ENCODE data around the gene TCEAL6.
"Not testable (repeated sequence)": the region's sequence is repeated elsewhere in the genome, so short reads cannot be mapped to it uniquely, and the experiment has no call there.

The TCEAL6 gene

DNA sequence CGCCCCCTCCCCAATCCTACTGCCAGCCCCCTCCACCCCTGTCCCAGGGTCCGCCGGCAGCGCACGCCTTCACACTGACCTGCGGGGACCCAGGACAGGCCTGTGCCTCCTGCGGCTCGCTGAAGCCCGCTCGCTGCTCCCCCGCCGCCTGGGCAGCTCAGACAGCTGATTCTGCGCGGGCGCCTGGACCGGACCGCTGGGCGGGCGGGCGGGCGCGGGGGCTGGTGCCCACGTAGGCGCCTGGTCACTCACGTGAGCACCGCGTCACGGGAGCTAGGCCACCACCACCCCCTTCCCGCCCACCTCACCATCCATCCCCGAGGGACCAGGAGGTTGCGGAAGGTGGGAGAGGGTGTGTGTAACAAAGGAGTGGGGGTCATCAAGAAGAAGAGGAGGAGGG is at the start of gene TCEAL6:
TCEAL6 (minus strand) TSS at position 208 of the 400 bp plus-strand sequence.
- DNase-seq (ENCODE audit: low read depth), result not testable (repeated sequence)

DNA sequence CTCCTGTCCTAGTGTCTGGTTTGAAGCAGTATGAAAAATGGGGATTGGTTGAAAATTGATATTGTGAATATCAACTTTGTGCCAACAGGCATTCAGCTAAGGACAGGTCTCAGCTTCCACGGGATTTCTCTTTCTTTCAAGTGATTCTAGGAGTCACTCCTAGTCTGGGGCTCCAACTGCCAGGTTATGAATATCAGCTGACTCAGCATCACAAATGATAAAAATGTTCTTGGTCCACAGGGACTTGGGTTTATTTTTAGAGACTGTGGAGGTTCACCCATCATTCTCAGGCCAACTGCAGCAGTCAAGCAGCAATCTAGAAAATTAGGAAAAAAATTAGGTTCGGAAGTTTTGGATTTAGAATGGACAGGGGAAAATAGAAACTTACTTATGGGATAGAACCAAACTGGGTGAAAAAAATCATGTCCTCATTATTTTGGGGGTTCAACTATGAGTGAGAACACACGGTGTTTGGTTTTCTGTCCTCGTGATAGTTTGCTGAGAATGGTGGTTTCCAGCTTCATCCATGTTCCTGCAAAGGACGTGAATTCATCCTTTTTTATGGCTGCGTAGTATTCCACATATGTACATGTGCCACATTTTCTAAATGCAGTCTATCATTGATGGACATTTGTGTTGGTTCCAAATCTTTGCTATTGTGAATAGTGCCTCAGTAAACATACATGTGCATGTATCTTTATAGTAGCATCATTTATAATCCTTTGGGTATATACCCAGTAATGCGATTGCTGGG is 43.9 kb upstream of the TCEAL6 start:
- no peak for DNase-seq (ENCODE audit: low read depth)

DNA sequence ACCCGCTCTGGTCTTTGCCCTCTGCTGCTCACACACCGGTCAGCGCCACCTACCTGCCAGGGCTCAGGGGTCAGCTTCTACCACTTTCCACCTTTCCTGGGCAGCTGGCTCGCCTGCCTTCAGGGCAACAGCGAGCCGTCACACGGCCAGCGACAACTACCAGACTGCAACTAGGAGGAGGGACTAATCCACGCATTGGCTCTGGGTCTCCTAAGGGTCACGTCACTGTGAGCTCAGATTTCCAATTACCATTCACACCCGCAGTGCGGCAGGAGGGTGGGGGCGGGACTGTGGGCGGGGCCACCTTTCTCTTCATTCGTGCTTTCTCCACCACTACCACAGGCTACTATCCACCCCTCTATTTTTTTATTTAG is 13.5 kb upstream of the TCEAL6 start, which contains the start of gene BEX5:
BEX5 (minus strand) TSS at position 172 of the 374 bp plus-strand sequence. CDS start 1,712 bp downstream, outside the sequence.
- DNase-seq (ENCODE audit: low read depth), result no peak

DNA sequence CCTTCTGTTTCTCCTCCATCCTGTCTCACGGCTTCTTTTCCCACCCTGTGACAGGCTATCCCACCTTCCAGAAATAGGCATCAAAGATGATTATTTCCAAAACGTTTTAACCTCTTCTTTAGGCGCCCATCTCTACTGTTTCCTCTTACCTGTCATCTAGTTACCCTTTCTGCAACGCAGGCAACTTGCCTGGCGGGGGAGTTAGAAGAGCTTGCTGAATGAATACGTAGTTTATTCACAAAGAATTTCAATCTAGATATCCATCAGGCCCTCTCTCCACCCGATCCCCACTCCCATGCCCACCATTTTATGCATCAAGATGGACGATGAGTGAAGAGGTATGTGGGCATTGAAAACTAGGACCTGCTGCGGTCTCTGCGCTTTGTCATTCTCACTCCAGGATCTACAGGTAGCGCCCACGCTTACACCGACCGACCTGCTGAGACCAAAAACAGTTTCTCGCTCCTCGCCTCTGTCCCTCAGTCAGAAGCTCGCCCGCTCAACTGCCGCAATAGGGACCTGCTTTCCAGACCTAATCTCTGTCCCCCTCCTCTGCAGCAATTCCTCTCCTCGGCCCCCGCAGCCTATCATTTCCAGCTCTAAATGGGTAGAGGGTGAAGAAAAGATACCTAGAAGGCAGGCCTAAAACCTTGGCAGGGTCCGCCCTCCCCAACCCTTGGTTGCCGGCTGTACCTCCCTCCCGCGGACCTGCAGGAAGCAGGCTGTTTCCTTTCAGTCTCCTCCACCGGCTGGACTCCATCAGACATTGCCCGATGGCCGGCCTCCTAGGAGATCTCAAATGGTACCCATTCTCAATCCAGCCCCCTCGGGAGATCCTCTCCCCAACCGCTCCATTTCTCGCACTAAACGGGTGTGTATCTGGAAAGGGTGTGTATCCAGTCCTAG is 12.9 kb upstream of the TCEAL6 start:
- DNase-seq (ENCODE audit: low read depth), result no peak

DNA sequence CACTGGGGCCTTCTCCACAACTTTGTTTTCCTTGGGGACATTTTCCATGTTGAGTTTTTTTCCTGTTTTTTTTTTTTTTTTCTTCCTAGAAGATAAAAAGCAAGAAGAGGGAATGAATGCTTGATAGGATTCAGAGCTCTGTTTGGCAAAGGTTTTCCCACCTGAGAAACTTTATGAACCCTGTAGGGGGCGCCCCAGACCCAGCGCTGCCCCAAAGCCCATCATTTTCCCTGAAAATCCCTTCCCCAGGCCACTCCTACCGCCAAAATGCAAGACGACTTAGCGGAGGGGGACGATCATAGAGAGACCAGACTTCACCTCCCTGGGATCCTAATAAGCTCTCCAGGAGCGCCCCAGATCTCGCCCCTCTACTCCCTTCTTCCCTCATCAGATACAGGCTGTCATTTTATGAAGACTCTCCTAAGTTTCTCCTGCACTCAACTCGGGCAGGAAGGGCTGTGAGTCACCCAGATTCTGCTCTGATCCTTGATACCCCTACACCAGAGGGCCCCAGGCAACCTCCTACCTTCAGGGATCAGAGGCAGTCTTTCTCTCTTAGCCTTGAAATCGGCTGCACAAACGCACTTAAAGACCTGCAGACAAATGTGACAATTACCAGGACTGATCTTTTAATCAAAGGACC is 12.1 kb upstream of the TCEAL6 start:
- no peak for DNase-seq (ENCODE audit: low read depth)

DNA sequence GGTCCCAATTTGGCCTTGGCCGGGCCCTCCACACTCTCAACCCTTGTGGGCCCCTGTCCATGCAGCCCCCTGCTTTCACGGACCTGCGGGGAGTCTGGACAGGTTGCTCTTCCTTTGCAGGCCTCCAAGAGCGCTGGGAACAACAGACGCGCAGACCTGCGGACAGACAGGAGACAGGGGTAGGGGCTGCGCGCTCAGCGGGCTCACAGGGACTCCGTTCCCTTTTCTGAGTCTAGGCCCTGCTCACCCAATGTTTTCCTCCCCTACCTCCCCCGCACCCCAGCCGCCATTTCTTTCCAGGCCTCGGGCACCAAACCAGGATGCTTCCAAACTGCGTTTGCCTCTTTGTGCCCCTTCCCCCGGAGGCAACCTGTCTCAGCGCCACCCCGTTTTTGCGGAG is 650 bp downstream of the TCEAL6 start:
- not testable (repeated sequence) for DNase-seq (ENCODE audit: low read depth)

DNA sequence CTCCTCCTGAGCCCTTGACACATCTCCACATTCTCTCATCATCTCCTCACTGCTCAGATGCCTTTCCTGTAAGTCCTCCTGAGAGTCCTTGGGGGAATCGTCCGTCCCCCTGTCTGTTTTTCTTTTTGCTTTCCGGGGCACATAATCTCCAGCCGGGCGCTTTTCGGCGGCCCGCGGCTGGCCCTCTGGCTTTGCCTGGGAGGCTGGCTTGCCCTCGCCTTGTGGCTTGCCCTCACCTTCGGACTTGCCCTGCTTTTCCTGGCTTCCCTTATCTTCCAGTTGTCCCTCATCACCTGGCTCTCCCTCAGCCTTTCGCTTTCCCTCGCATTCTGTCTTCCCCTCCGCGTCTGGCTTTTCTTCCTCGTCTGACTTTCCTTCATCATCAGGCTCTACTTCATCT is 1.4 kb downstream of the TCEAL6 start:
- not testable (repeated sequence) for DNase-seq (ENCODE audit: low read depth)

DNA sequence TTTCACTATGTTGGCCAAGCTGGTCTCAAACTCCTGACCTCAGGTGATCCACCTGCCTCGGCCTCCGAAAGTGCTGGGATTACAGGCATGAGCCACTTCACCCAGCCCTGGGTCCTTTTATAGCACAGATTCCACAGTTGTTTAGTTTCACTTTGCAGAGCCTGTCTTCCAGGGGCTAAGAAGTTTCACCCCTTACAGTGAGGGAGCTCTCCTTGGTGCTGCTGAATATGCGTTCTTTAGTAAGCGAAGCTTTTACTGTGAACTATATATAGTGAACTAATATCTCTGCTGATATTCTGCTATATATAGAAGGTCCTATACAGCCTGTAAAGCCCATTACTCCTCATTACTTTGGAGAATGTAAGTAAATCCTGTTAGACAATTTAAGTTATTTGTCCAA is 4.2 kb downstream of the TCEAL6 start:
- DNase-seq (ENCODE audit: low read depth), result no peak

DNA sequence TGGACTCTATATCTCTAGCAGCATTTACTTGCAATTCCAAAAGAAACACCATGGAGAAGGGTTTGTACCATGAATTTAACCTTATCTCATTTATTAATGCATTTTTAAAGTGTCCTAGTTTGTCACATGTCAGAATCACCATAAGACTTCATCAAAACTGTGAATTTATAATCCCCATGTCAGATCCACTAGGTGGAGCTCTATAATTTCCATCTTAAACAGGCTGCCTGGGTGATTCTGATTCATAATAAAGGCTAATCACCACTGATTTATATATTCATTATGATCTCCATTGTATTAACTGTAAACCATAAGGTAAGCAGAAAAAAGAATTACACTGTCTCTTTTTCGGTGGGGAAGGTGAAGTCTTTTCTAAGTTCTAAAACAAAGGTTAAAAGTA is 12.8 kb downstream of the TCEAL6 start:
- DNase-seq (ENCODE audit: low read depth), result no peak

DNA sequence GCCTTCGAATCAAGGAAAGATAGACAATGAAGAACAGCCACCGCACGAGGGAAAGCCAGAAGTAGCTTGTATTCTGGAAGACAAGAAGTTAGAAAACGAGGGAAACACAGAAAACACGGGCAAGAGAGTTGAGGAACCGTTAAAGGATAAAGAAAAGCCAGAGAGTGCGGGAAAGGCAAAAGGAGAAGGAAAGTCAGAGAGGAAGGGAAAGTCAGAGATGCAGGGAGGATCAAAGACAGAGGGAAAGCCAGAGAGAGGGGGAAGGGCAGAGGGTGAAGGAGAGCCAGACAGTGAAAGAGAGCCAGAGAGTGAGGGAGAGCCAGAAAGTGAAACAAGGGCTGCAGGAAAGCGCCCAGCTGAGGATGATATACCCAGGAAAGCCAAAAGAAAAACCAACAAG is 15.4 kb downstream of the TCEAL6 start:
- DNase-seq (ENCODE audit: low read depth), result no peak

DNA sequence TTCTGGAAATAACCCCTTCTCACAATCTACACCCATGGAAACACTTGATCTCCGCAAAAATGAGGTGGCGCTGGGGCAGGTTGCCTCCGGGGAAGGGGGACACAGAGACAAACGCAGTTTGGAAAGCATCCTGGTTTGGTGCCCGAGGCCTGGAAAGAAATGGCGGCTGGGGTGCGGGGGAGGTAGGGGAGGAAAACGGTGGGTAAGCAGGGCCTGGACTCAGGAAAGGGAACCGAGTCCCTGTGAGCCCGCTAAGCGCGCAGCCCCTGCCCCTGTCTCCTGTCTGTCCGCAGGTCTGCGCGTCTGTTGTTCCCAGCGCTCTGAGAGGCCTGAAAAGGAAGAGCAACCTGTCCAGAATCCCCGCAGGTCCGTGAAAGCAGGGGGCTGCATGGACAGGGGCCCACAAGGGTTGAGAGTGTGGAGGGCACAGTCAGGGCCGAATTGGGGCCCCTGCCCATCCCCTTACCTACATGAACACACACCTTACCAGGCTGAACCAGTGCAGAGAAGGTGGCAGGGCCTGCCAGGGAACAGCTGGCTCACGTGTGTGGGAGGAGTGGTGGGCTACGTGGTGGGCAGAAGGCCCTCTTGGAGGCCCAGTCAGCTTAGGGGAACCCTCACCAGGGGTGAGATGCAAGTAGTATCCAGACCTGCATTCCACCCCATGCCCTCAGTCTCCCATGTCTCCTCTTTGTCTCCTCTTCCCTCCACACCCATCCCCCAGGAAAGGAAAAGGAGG is 16.0 kb downstream of the TCEAL6 start:
- DNase-seq (ENCODE audit: low read depth), result not testable (repeated sequence)

DNA sequence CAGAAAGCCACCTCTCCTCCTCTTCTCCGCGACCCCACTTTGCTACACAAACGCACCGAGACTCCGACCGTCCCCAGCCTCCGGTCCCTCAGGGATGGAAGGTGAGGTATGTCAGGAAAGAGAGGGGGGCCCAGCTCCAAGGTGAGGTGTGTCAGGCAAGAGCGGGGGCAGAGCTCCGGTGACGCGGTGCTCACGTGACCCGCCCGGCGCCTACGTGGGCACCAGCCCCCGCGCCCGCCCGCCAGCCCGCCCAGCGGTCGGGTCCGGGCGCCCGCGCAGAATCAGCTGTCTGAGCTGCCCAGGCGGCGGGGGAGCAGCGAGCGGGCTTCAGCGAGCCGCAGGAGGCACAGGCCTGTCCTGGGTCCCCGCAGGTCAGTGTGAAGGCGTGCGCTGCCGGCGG is 16.8 kb downstream of the TCEAL6 start, which contains the start of gene TCEAL2:
TCEAL2 (plus strand) TSS at position 244 of the 400 bp plus-strand sequence. CDS start 1,152 bp downstream, outside the sequence.
- DNase-seq (ENCODE audit: low read depth), result not testable (repeated sequence)

DNA sequence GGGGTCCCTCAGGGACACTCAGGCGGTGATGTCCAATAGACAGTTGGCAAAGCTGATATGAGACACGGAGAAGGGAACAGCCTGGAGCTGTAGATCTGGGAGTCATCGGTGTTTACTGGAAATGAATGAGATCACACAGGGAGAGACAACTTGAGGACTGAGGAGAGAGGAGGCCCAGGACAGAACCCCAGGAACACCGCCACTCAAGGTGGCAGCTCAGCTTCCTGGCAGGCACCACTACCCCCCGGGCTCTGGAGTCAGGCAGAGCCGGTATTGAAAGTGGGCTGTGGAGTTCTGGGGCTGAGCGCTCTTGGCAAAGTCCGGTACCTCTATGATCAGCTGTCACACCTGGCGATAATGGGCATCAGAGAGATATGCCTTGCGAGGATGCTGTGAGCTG is 17.3 kb downstream of the TCEAL6 start:
- DNase-seq (ENCODE audit: low read depth), result not testable (repeated sequence)

DNA sequence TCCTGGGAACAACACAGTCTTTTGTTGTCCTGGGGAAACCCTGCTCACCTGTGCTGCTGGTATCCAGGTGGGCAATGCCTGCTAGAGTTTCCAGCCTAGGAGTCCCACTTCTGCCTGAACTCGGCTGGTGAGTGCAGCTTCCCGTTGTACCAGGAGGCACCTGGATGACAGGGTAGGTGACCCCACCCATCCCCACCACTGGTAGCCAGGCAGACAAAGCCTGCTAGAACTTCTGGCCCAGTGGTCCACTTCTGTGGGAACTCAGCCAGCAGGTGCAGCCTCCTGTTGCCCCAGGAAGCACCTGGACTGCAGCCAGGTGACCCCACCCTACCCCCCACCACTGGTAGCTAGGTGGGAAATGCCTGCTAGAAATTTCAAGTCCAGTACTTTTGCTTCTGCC is 26.5 kb downstream of the TCEAL6 start:
- no peak for DNase-seq (ENCODE audit: low read depth)

DNA sequence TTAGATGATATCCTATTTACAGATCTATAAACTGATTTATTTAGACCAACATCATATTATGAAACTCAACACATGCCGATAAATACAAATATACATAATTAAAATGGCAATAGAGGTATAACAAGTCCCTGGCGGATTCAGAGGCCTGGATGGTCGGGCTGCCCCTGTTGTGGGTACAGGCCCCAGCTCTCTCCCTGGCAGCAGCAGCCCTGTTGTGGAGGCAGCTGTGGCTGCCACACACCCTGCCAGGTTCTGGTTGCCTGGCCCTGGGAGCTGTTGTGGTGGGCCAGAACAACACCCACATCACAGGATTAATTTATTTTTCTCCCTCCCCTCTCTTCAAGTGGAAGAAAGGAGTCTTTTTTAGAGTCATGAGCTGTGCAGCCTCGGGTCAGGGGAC is 28.9 kb downstream of the TCEAL6 start:
- DNase-seq (ENCODE audit: low read depth), result no peak

Data from CMK (cell line).